ENCODE results near the gene SMAD2. TPM values are rescaled to one million over a fixed set of nuclear protein-coding genes. Genes with fewer than 3 reads are reported as not detected.

SMAD2 gene
- 55.4 and 56.9 TPM in 2 replicates for total RNA-seq

GRCh38 chr18:47930199-47930930, at the start of gene SMAD2:
TSS of gene SMAD2 (minus strand) at chr18:47930659. CDS start at chr18:47896756, 33,903 bp downstream.

Measured in pericardium fibroblast (primary cell).